Peyer's patch (tissue), 4 donors: ENCODE results near the gene PLK3. TPM values are rescaled to one million over a fixed set of nuclear protein-coding genes. Genes with fewer than 3 reads are reported as not detected.
"Not testable (repeated sequence)": the region's sequence is repeated elsewhere in the genome, so short reads cannot be mapped to it uniquely, and the experiment has no call there.

Experiments used
- DNase-seq, 3 donors: peaks; one replicate each; pipeline ENCODE4 v3.0.0-alpha.2; 2017 to 2019
- H3K27ac ChIP-seq, 4 donors: fragments of 200-600 bp; sonication (generic); one replicate each; pipeline ENCODE4 v1.5.1; 2016 to 2019
- H3K27me3 ChIP-seq, 2 donors: fragments of 200-600 bp; sonication (generic); one replicate each; pipeline ENCODE4 v1.5.1; 2019
- H3K36me3 ChIP-seq, 3 donors: fragments of 200-600 bp; sonication (generic); one replicate each; pipeline ENCODE4 v1.5.1; 2016 to 2019
- H3K4me1 ChIP-seq, 4 donors: fragments of 200-600 bp; sonication (generic); one replicate each; pipeline ENCODE4 v1.5.1; 2016 to 2019
- H3K4me3 ChIP-seq, 4 donors: fragments of 200-600 bp; sonication (generic); 1 replicate in 3 of 4; 2 replicates in 1 of 4; pipeline ENCODE4 v1.5.1; 2016 to 2019; ENCODE audit warnings: mild to moderate bottlenecking in 1 of 4
- H3K9me3 ChIP-seq, 4 donors: fragments of 200-600 bp; sonication (generic); one replicate each; pipeline ENCODE4 v1.5.1; 2016 to 2019; ENCODE audit warnings: mild to moderate bottlenecking in 1 of 4
- CTCF ChIP-seq, 6 experiments: fragments of 450-650 bp in 4 of 6; fragments of 200-600 bp in 2 of 6; sonication (generic) in 1 of 6; IDR thresholded peaks; one replicate each; pipeline ENCODE4 v1.5.1; 2017 to 2019; ENCODE audit warnings: antibody characterized with exemption in 6 of 6, mild to moderate bottlenecking in 3 of 6, moderate library complexity in 1 of 6
- POLR2A ChIP-seq, 2 donors: fragments of 450-650 bp; IDR thresholded peaks; one replicate each; pipeline ENCODE4 v1.5.1; 2017; ENCODE audit warnings: antibody characterized with exemption in 2 of 2, mild to moderate bottlenecking in 2 of 2, moderate library complexity in 2 of 2
- total RNA-seq, 4 donors: library from RNA; depleted of rRNA; stranded (reverse); fragments of >200 nt; gene quantifications; one replicate each; pipeline ENCODE4 v1.1.0, GENCODE V29; 2016

The PLK3 gene
- 10 to 100 TPM in 3 of 4 donors, 1 to 10 TPM in 1; 7.7 to 28.1 (median 23.5) TPM for total RNA-seq

- peaks cover 0 to 20% (median 0%) of the 10 kb centered on the region in 3 donors for H3K36me3 ChIP-seq
- peak; percentile 99 for DNase-seq
Observed at GRCh38 chr1:44799770-44800584, at the start of gene PLK3. Gene PLK3 (plus strand): TSS chr1:44800377. CDS start chr1:44800464, 87 bp downstream.

GRCh38 chr1:44757420-44757819, 42.8 kb upstream of the PLK3 start:
- no peak for TF ChIP-seq POLR2A (IDR thresholded peaks at IDR 0.05)
- TF ChIP-seq CTCF (IDR thresholded peaks at IDR 0.05): no peak
- peak overlapping the region in 2 of 4 donors; percentile 9 to 63 for H3K27ac ChIP-seq
- H3K36me3 ChIP-seq: no peaks in the 10 kb centered on the region
- H3K4me1 ChIP-seq: peaks cover 0 to 9% (median 1%) of the 10 kb centered on the region in 4 donors
- H3K9me3 ChIP-seq: no peaks in the 10 kb centered on the region
- DNase-seq: peak in 1 of 3 donors; percentile 38
- no peaks in the 10 kb centered on the region for H3K27me3 ChIP-seq
- H3K4me3 ChIP-seq: no peak overlapping the region

More at GRCh38 chr1:44799770-44800584, at the start of gene PLK3:
- peak within 1 kb of the TSS; percentile 66 to 89 (median 75) for H3K4me3 ChIP-seq
- TF ChIP-seq POLR2A (IDR thresholded peaks at IDR 0.05) (peak; percentile 77 to 95), CTCF (IDR thresholded peaks at IDR 0.05) (peak; percentile 78 to 98 (median 92))
- H3K27ac ChIP-seq: peak within 1 kb of the TSS; percentile 85 to 98 (median 94)
- no peaks in the 10 kb centered on the region for H3K27me3 ChIP-seq
- H3K9me3 ChIP-seq: no peaks in the 10 kb centered on the region
- H3K4me1 ChIP-seq: peaks cover 0 to 29% (median 8%) of the 10 kb centered on the region in 4 donors

GRCh38 chr1:44759077-44759476, 41.1 kb upstream of the PLK3 start:
- H3K27ac ChIP-seq: no peak overlapping the region
- H3K27me3 ChIP-seq: no peaks in the 10 kb centered on the region
- H3K4me3 ChIP-seq: no peak overlapping the region
- H3K9me3 ChIP-seq: no peaks in the 10 kb centered on the region
- peaks cover 0 to 9% (median 1%) of the 10 kb centered on the region in 4 donors for H3K4me1 ChIP-seq
- TF ChIP-seq CTCF (IDR thresholded peaks at IDR 0.05): no peak
- TF ChIP-seq POLR2A (IDR thresholded peaks at IDR 0.05): no peak
- no peaks in the 10 kb centered on the region for H3K36me3 ChIP-seq
- DNase-seq: no peak

- DNase-seq: no peak
- H3K27ac ChIP-seq: no peak overlapping the region
- TF ChIP-seq CTCF (IDR thresholded peaks at IDR 0.05) (no peak), POLR2A (IDR thresholded peaks at IDR 0.05) (no peak)
- H3K27me3 ChIP-seq: no peaks in the 10 kb centered on the region
- peaks cover 0 to 9% (median 1%) of the 10 kb centered on the region in 4 donors for H3K4me1 ChIP-seq
- H3K9me3 ChIP-seq: no peaks in the 10 kb centered on the region
- no peaks in the 10 kb centered on the region for H3K36me3 ChIP-seq
- no peak overlapping the region for H3K4me3 ChIP-seq
Observed at GRCh38 chr1:44760876-44761275, 39.3 kb upstream of the PLK3 start.

- H3K27ac ChIP-seq, H3K9me3 ChIP-seq, DNase-seq, H3K27me3 ChIP-seq, H3K4me3 ChIP-seq, H3K4me1 ChIP-seq, H3K36me3 ChIP-seq: not testable (repeated sequence)
Observed at GRCh38 chr1:44766421-44766820, 33.8 kb upstream of the PLK3 start.
